Ectodermal cell (in vitro differentiated cells): ENCODE results near the gene SFMBT1.
A peak's percentile ranks its signal among the peaks of the same experiment; 100 is the strongest.

Experiments used
- H3K27ac ChIP-seq: 2 replicates; pipeline ENCODE4 v1.7.0; 2013; ENCODE audit warnings: mild to moderate bottlenecking, low read depth, low read length; ENCODE audit not compliant: insufficient read depth, poor library complexity, severe bottlenecking
- H3K27me3 ChIP-seq: 2 replicates; pipeline ENCODE4 v1.7.0; 2013; ENCODE audit warnings: mild to moderate bottlenecking, low read length; ENCODE audit not compliant: insufficient read depth, control insufficient read depth, poor library complexity, severe bottlenecking
- H3K36me3 ChIP-seq: one replicate; pipeline ENCODE4 v1.7.0; 2013; ENCODE audit warnings: low read length; ENCODE audit not compliant: control insufficient read depth, insufficient read depth
- H3K4me1 ChIP-seq: one replicate; pipeline ENCODE4 v1.7.0; 2013; ENCODE audit warnings: low read length; ENCODE audit not compliant: control insufficient read depth, insufficient read depth
- H3K4me3 ChIP-seq: 2 replicates; pipeline ENCODE4 v1.7.0; 2013; ENCODE audit warnings: low read depth, low read length, control low read depth; ENCODE audit not compliant: insufficient read depth
- H3K9me3 ChIP-seq: 2 replicates; pipeline ENCODE4 v1.7.0; 2013; ENCODE audit warnings: mild to moderate bottlenecking, low read length, moderate library complexity; ENCODE audit not compliant: control insufficient read depth
- WGBS, 2 experiments: methylation state at CpG; one replicate each; pipeline ENCODE4 v1.1.7; 2013; ENCODE audit warnings: missing lambda C conversion rate in 2 of 2; 5-methylcytosine and 5-hydroxymethylcytosine counted together

The SFMBT1 gene

GRCh38 chr3:52897130-52898122, 148.4 kb downstream of the SFMBT1 start, which contains the start of gene STIMATE:
Gene STIMATE (minus strand): TSS chr3:52897548. CDS start chr3:52897450, 98 bp downstream.
- Histone ChIP-seq H3K36me3 (no peaks in the 10 kb centered on the region), H3K4me1 (peaks cover 3% of the 10 kb centered on the region), H3K9me3 (no peaks in the 10 kb centered on the region), H3K27me3 (no peaks in the 10 kb centered on the region), H3K4me3 (peak within 1 kb of the TSS; percentile 67), H3K27ac (no peak within 1 kb of the TSS)
- WGBS, 2 experiments, result 1% methylated on average over 85 of the region's 85 CpGs

- peak overlapping the region; percentile 67 for H3K4me3 ChIP-seq
- WGBS, 2 experiments, result 2 to 3% methylated on average over 9 of the region's 9 CpGs
- H3K27ac ChIP-seq, result no peak overlapping the region
- H3K9me3 ChIP-seq, result no peaks in the 10 kb centered on the region
- H3K4me1 ChIP-seq, result peaks cover 3% of the 10 kb centered on the region
- H3K27me3 ChIP-seq, result no peaks in the 10 kb centered on the region
- no peaks in the 10 kb centered on the region for H3K36me3 ChIP-seq
Measured at GRCh38 chr3:52896613-52897012, 149.3 kb downstream of the SFMBT1 start.

- peak overlapping the region; percentile 67 for H3K4me3 ChIP-seq
- H3K27me3 ChIP-seq, result no peaks in the 10 kb centered on the region
- peaks cover 3% of the 10 kb centered on the region for H3K4me1 ChIP-seq
- H3K27ac ChIP-seq, result no peak overlapping the region
- 61 to 96% methylated on average over 2 to 3 of the region's 3 CpGs for WGBS, 2 experiments
- no peaks in the 10 kb centered on the region for H3K9me3 ChIP-seq
- no peaks in the 10 kb centered on the region for H3K36me3 ChIP-seq
Measured at GRCh38 chr3:52896151-52896550, 149.7 kb downstream of the SFMBT1 start.

GRCh38 chr3:52895418-52895817, 150.5 kb downstream of the SFMBT1 start:
- WGBS, 2 experiments, result 73 to 74% methylated on average over 5 of the region's 5 CpGs
- H3K27ac ChIP-seq, result no peak overlapping the region
- no peaks in the 10 kb centered on the region for H3K9me3 ChIP-seq
- peaks cover 3% of the 10 kb centered on the region for H3K4me1 ChIP-seq
- H3K27me3 ChIP-seq, result no peaks in the 10 kb centered on the region
- no peak overlapping the region for H3K4me3 ChIP-seq
- no peaks in the 10 kb centered on the region for H3K36me3 ChIP-seq

- 92 to 94% methylated on average over 10 of the region's 10 CpGs for WGBS, 2 experiments
Measured at GRCh38 chr3:52894756-52895155, 151.1 kb downstream of the SFMBT1 start.

GRCh38 chr3:52893723-52894122, 152.2 kb downstream of the SFMBT1 start:
- no peaks in the 10 kb centered on the region for H3K9me3 ChIP-seq
- H3K36me3 ChIP-seq, result no peaks in the 10 kb centered on the region
- 86 to 88% methylated on average over 4 of the region's 4 CpGs for WGBS, 2 experiments
- H3K27ac ChIP-seq, result no peak overlapping the region
- H3K4me1 ChIP-seq, result peaks cover 3% of the 10 kb centered on the region
- H3K27me3 ChIP-seq, result no peaks in the 10 kb centered on the region
- no peak overlapping the region for H3K4me3 ChIP-seq

More at GRCh38 chr3:52894756-52895155, 151.1 kb downstream of the SFMBT1 start:
- no peak overlapping the region for H3K4me3 ChIP-seq
- no peaks in the 10 kb centered on the region for H3K36me3 ChIP-seq
- H3K27ac ChIP-seq, result no peak overlapping the region
- H3K27me3 ChIP-seq, result no peaks in the 10 kb centered on the region
- H3K9me3 ChIP-seq, result no peaks in the 10 kb centered on the region
- H3K4me1 ChIP-seq, result peaks cover 3% of the 10 kb centered on the region

GRCh38 chr3:52892625-52893311, 153.1 kb downstream of the SFMBT1 start:
- WGBS, 2 experiments, result 94% methylated on average over 8 of the region's 8 CpGs
- Histone ChIP-seq H3K4me3 (no peak overlapping the region), H3K9me3 (no peaks in the 10 kb centered on the region), H3K27ac (no peak overlapping the region), H3K27me3 (no peaks in the 10 kb centered on the region), H3K4me1 (peaks cover 3% of the 10 kb centered on the region), H3K36me3 (no peaks in the 10 kb centered on the region)

GRCh38 chr3:52892290-52892624, 153.6 kb downstream of the SFMBT1 start:
- Histone ChIP-seq H3K4me1 (peaks cover 3% of the 10 kb centered on the region), H3K27me3 (no peaks in the 10 kb centered on the region), H3K4me3 (no peak overlapping the region), H3K9me3 (no peaks in the 10 kb centered on the region), H3K36me3 (no peaks in the 10 kb centered on the region), H3K27ac (no peak overlapping the region)
- 93 to 97% methylated on average over 5 of the region's 5 CpGs for WGBS, 2 experiments

- H3K27me3 ChIP-seq, result no peaks in the 10 kb centered on the region
- WGBS, 2 experiments, result 94 to 95% methylated on average over 2 of the region's 2 CpGs
- no peaks in the 10 kb centered on the region for H3K36me3 ChIP-seq
- H3K27ac ChIP-seq, result no peak overlapping the region
- peaks cover 3% of the 10 kb centered on the region for H3K4me1 ChIP-seq
- no peak overlapping the region for H3K4me3 ChIP-seq
- no peaks in the 10 kb centered on the region for H3K9me3 ChIP-seq
Measured at GRCh38 chr3:52891615-52892081, 154.2 kb downstream of the SFMBT1 start.

GRCh38 chr3:52891164-52891563, 154.7 kb downstream of the SFMBT1 start:
- 91 to 95% methylated on average over 9 of the region's 9 CpGs for WGBS, 2 experiments
- H3K9me3 ChIP-seq, result no peaks in the 10 kb centered on the region
- H3K27ac ChIP-seq, result no peak overlapping the region
- no peaks in the 10 kb centered on the region for H3K36me3 ChIP-seq
- no peak overlapping the region for H3K4me3 ChIP-seq
- no peaks in the 10 kb centered on the region for H3K27me3 ChIP-seq
- H3K4me1 ChIP-seq, result no peaks in the 10 kb centered on the region
